PC-3 (cell line): ENCODE measurements around the gene FRRS1. TPM values are rescaled to one million over a fixed set of nuclear protein-coding genes. Genes with fewer than 3 reads are reported as not detected.
A peak's percentile ranks its signal among the peaks of the same experiment; 100 is the strongest.

Experiments
- ATAC-seq: fragments of 200-7000 bp; cut with Tn5 transposase; 2 replicates; pipeline ENCODE4 v1.9.1; 2020; ENCODE audit warnings: mild to moderate bottlenecking, moderate library complexity
- BruUV-seq: library from RNA; stranded (reverse); fragments of 400-500 nt; replicated peaks from 2 replicates; lab custom pipeline; 2021; lab: Mats Ljungman, UMichigan
- CTCF ChIA-PET: fragments of 300-600 bp; sonication (Branson Sonifier 250); formaldehyde crosslinking; loops from one replicate; lab custom pipeline; 2022; ENCODE audit warnings: antibody characterized with exemption; lab: Charles Lee
- POLR2A ChIA-PET: fragments of 300-600 bp; sonication (Branson Sonifier 250); formaldehyde crosslinking; loops from one replicate; lab custom pipeline; 2022; ENCODE audit warnings: antibody characterized with exemption; ENCODE audit not compliant: unreplicated experiment; lab: Charles Lee
- DNase-seq: peaks from one replicate; pipeline ENCODE4 v3.0.0-alpha.2; 2015
- H2AFZ ChIP-seq: fragments of 300-600 bp; sonication (generic); 2 replicates; pipeline ENCODE4 v1.6.0; 2016; ENCODE audit warnings: antibody characterized with exemption, low read length
- H3F3A ChIP-seq: fragments of 300-600 bp; sonication (generic); one replicate; pipeline ENCODE4 v1.6.0; 2017; ENCODE audit warnings: antibody characterized with exemption, low read length, control low read depth, mild to moderate bottlenecking; ENCODE audit not compliant: unreplicated experiment
- H3K27ac ChIP-seq: fragments of 300-600 bp; sonication (generic); 2 replicates; pipeline ENCODE4 v1.5.1; 2016; ENCODE audit warnings: mild to moderate bottlenecking, low read length
- H3K27me3 ChIP-seq: fragments of 300-600 bp; sonication (generic); 2 replicates; pipeline ENCODE4 v1.6.1; 2016; ENCODE audit warnings: low read length, mixed read lengths
- H3K36me3 ChIP-seq: fragments of 300-600 bp; sonication (generic); 2 replicates; pipeline ENCODE4 v1.6.1; 2016; ENCODE audit warnings: low read depth, mixed run types, low read length, mixed read lengths
- H3K4me1 ChIP-seq: fragments of 300-600 bp; sonication (generic); 2 replicates; pipeline ENCODE4 v1.5.1; 2016; ENCODE audit warnings: low read length; ENCODE audit not compliant: insufficient read depth
- H3K4me2 ChIP-seq: fragments of 300-600 bp; sonication (generic); 2 replicates; pipeline ENCODE4 v1.6.0; 2016; ENCODE audit warnings: low read length
- H3K4me3 ChIP-seq: fragments of 300-600 bp; sonication (generic); 2 replicates; pipeline ENCODE4 v1.5.1; 2016; ENCODE audit warnings: mild to moderate bottlenecking, low read length, mixed read lengths
- H3K79me2 ChIP-seq: fragments of 300-600 bp; sonication (generic); 2 replicates; pipeline ENCODE4 v1.6.1; 2017; ENCODE audit warnings: low read length, mixed read lengths
- H3K9ac ChIP-seq: fragments of 300-600 bp; sonication (generic); 2 replicates; pipeline ENCODE4 v1.6.0; 2016; ENCODE audit warnings: mild to moderate bottlenecking, low read length
- H3K9me2 ChIP-seq: fragments of 300-600 bp; sonication (generic); replicated peaks from 2 replicates; pipeline ENCODE4 v1.6.1; 2016; ENCODE audit warnings: mixed run types, low read length, mixed read lengths
- H3K9me3 ChIP-seq: fragments of 300-600 bp; sonication (generic); 2 replicates; pipeline ENCODE4 v1.6.1; 2016; ENCODE audit warnings: low read length, mixed read lengths
- H4K20me1 ChIP-seq: fragments of 300-600 bp; sonication (generic); 2 replicates; pipeline ENCODE4 v1.6.1; 2016; ENCODE audit warnings: low read length, mixed read lengths
- EZH2 ChIP-seq: fragments of 300-600 bp; sonication (generic); IDR thresholded peaks from one replicate; pipeline ENCODE4 v1.6.1; 2017; ENCODE audit warnings: antibody characterized with exemption, mild to moderate bottlenecking, low read length; ENCODE audit not compliant: unreplicated experiment
- EZH2phosphoT487 ChIP-seq: fragments of 300-600 bp; sonication (generic); IDR thresholded peaks from 2 replicates; pipeline ENCODE4 v1.6.1; 2018; ENCODE audit warnings: mild to moderate bottlenecking, antibody characterized with exemption, low read length, borderline replicate concordance
- intact Hi-C: fragments of 100-400 bp; cut with micrococcal nuclease; formaldehyde crosslinking; loops from 2 replicates; pipeline ENCODE4 v1.9.0; 2023
- total RNA-seq: library from RNA; depleted of rRNA; stranded (reverse); fragments of >200 nt; gene quantifications from 2 replicates; pipeline ENCODE4 v1.2.3, GENCODE V29; 2014
- TF ChIP-seq, protein P1 (sequence below): fragments of 300-600 bp; sonication (generic); conservative IDR thresholded peaks from 2 replicates; pipeline ENCODE4 v1.5.1; 2017; ENCODE audit warnings: antibody characterized with exemption, low read depth, mild to moderate bottlenecking, low read length

FRRS1 gene
- total RNA-seq, 1 experiment from 2014 or later = 16.3 TPM

DNA sequence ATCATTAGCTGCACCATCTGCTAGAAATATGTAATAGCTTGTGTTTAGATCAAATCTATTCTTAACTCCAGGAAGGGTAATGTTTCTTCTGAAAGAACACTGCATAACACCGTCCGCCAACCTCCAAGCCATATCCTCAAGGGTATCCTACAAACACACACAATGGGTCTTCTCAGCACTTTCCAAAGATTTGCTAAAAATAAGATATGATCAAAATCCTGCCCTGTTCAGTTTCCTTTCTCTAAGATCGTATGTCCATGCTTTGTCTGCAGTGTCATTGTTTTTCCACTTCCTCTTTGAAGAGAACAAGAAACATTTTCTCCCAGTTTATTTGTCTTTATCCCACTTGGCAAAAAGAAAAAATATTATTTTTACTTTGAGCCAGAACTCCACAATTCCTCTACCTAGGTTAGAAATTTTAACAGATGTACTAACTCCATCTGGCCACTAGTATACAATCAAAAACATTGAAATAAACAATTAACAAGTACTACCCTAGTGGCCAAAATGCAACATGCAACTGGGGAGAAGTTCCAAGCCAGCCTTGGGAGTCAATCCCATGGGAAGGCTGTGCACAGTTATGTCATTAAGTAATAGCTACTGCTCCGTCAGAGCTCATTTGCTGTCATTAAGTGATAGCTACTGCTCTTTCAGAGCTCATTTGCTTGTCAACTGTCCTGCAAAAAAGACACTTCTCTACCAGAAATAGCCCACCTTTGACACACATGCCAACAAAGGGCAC lies 37.8 kb downstream of the FRRS1 start:
- no peak overlapping the region for H3K9ac ChIP-seq
- H4K20me1 ChIP-seq = no peaks in the 10 kb centered on the region
- ChIA-PET CTCF (no interaction called here), POLR2A (no interaction called here)
- peak; percentile 53 for ATAC-seq
- no peaks in the 10 kb centered on the region for H3K79me2 ChIP-seq
- intact Hi-C loops = no loop called here
- H3K27me3 ChIP-seq = no peaks in the 10 kb centered on the region
- H3K27ac ChIP-seq = no peak overlapping the region
- peaks cover 4% of the 10 kb centered on the region; the same call in 1 of the 2 replicates for H3K36me3 ChIP-seq
- H3K4me1 ChIP-seq = 0 out of 2 replicates have a peak, but pooled peaks cover 6% of the 10 kb centered on the region
- no peaks in the 10 kb centered on the region for H3K9me2 ChIP-seq
- H3K4me2 ChIP-seq = no peak overlapping the region
- H3K4me3 ChIP-seq = no peak overlapping the region
- H3K9me3 ChIP-seq = no peaks in the 10 kb centered on the region
- H2AFZ ChIP-seq = no peak overlapping the region
- peak; percentile 73 for DNase-seq
- no peaks in the 10 kb centered on the region for H3F3A ChIP-seq
- no peak for TF ChIP-seq EZH2phosphoT487
- TF ChIP-seq, protein P1, sequence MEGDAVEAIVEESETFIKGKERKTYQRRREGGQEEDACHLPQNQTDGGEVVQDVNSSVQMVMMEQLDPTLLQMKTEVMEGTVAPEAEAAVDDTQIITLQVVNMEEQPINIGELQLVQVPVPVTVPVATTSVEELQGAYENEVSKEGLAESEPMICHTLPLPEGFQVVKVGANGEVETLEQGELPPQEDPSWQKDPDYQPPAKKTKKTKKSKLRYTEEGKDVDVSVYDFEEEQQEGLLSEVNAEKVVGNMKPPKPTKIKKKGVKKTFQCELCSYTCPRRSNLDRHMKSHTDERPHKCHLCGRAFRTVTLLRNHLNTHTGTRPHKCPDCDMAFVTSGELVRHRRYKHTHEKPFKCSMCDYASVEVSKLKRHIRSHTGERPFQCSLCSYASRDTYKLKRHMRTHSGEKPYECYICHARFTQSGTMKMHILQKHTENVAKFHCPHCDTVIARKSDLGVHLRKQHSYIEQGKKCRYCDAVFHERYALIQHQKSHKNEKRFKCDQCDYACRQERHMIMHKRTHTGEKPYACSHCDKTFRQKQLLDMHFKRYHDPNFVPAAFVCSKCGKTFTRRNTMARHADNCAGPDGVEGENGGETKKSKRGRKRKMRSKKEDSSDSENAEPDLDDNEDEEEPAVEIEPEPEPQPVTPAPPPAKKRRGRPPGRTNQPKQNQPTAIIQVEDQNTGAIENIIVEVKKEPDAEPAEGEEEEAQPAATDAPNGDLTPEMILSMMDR = peak; percentile 86
- BruUV-seq = no TSS peak

DNA sequence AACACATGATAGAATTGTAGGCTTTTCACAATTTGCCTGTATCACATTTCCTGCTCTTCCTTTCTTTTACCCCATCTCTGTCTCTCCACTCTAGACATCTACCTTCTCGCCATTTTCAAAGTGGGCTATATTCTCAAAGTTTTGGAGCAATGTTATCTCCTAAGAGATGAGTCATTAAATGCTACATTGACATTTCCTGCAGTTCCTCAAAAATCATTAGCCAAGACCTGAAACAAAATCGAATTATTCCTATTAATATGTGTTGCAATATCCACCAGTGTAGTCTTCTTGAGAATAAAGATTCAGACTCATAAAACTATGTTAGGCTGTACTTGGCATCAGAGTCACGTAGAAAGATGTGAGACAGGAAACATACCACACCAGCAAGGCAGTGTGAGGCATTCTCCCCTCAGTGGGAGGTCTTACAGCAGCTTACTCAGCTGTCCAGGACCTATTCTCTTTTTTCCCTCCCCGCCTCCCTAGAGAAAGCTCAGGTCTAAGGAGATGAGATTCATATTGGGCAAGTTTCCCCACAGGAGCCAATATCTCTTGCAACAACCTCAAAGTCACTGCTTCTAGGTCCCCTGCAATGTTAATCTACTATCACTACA lies 38.8 kb downstream of the FRRS1 start:
- Histone ChIP-seq H3K27ac (no peak overlapping the region), H3K9me3 (no peaks in the 10 kb centered on the region), H3K36me3 (peaks cover 4% of the 10 kb centered on the region; the same call in 1 of the 2 replicates), H3K4me3 (no peak overlapping the region), H4K20me1 (no peaks in the 10 kb centered on the region), H3K9ac (no peak overlapping the region), H3F3A (no peaks in the 10 kb centered on the region), H2AFZ (no peak overlapping the region), H3K27me3 (no peaks in the 10 kb centered on the region), H3K4me1 (0 out of 2 replicates have a peak, but pooled peaks cover 6% of the 10 kb centered on the region), H3K9me2 (no peaks in the 10 kb centered on the region), H3K4me2 (no peak overlapping the region), H3K79me2 (no peaks in the 10 kb centered on the region)
- CTCF ChIA-PET = no interaction called here
- TF ChIP-seq, protein P1 = no peak
- TF ChIP-seq EZH2 (no peak), EZH2phosphoT487 (no peak)
- no TSS peak for BruUV-seq
- ATAC-seq = no peak
- peak; percentile 28 for DNase-seq
- POLR2A ChIA-PET = no interaction called here
- intact Hi-C loops = no loop called here

DNA sequence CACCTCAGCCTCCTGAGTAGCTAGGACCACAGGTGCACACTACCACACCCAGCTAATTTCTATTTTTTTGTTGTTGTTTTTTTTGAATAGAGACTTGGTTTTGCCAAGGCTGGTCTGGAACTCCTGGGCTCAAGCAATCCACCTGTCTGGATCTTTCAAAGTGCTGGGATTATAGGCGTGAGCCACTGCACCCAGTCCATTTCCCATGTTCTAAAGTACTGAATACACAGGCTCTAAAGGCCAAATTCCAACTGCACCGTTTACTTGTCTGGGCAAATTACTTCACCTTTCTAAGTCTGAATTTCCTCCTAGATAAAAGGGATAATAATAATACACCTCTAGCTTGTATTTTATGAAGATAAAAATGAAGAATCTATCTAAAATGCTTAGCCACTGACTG lies 39.6 kb downstream of the FRRS1 start:
- TF ChIP-seq EZH2 (no peak), EZH2phosphoT487 (no peak)
- TF ChIP-seq, protein P1 = no peak
- BruUV-seq = no TSS peak
- Histone ChIP-seq H2AFZ (no peak overlapping the region), H3K9ac (no peak overlapping the region), H3K9me3 (no peaks in the 10 kb centered on the region), H3K4me3 (no peak overlapping the region), H3F3A (no peaks in the 10 kb centered on the region), H3K79me2 (no peaks in the 10 kb centered on the region), H3K4me2 (no peak overlapping the region), H3K9me2 (no peaks in the 10 kb centered on the region), H3K27me3 (no peaks in the 10 kb centered on the region), H3K27ac (no peak overlapping the region), H4K20me1 (no peaks in the 10 kb centered on the region), H3K4me1 (0 out of 2 replicates have a peak, but pooled peaks cover 6% of the 10 kb centered on the region), H3K36me3 (peaks cover 4% of the 10 kb centered on the region; the same call in 1 of the 2 replicates)
- no peak for ATAC-seq
- ChIA-PET POLR2A (no interaction called here), CTCF (no interaction called here)
- intact Hi-C loops = no loop called here
- DNase-seq = no peak
